Left hindlimb (tissue), 1 donor: ENCODE measurements around the gene TMEM256.
"Not testable (repeated sequence)": the region's sequence is repeated elsewhere in the genome, so short reads cannot be mapped to it uniquely, and the experiment has no call there.

ENCODE experiments used
- DNase-seq: peaks from one replicate; pipeline ENCODE4 v3.0.0-alpha.2; 2018

The TMEM256 gene

GRCh38 chr17:7380855-7381683 lies 22.8 kb downstream of the TMEM256 start, which contains the start of gene TNK1:
TSS of gene TNK1 (plus strand) at chr17:7381089. CDS start at chr17:7382927, 1,838 bp downstream.
- no peak for DNase-seq

GRCh38 chr17:7380321-7380720 lies 23.6 kb downstream of the TMEM256 start:
- peak; percentile 64 for DNase-seq

GRCh38 chr17:7379134-7379533 lies 24.8 kb downstream of the TMEM256 start:
- no peak for DNase-seq

- DNase-seq: no peak
These were observed 29.5 kb downstream of the TMEM256 start for GRCh38 chr17:7374353-7374752.

GRCh38 chr17:7370853-7371252 lies 33.0 kb downstream of the TMEM256 start:
- no peak for DNase-seq

- no peak for DNase-seq
These were observed 34.1 kb downstream of the TMEM256 start for GRCh38 chr17:7369825-7370224.

GRCh38 chr17:7368599-7368994 lies 35.3 kb downstream of the TMEM256 start:
- not testable (repeated sequence) for DNase-seq

GRCh38 chr17:7367918-7368598 lies 35.8 kb downstream of the TMEM256 start:
- no peak for DNase-seq

- no peak for DNase-seq
These were observed 36.8 kb downstream of the TMEM256 start for GRCh38 chr17:7367083-7367482.

GRCh38 chr17:7365963-7366362 lies 37.9 kb downstream of the TMEM256 start:
- not testable (repeated sequence) for DNase-seq

GRCh38 chr17:7363311-7363710 lies 40.6 kb downstream of the TMEM256 start:
- DNase-seq: no peak

- DNase-seq: no peak
These were observed 42.0 kb downstream of the TMEM256 start for GRCh38 chr17:7361906-7362305.

GRCh38 chr17:7357381-7357780 lies 46.5 kb downstream of the TMEM256 start:
- DNase-seq: no peak

- DNase-seq: peak; percentile 32
These were observed 47.1 kb downstream of the TMEM256 start for GRCh38 chr17:7356756-7357155.

GRCh38 chr17:7356072-7356549 lies 47.8 kb downstream of the TMEM256 start:
- peak; percentile 83 for DNase-seq

GRCh38 chr17:7355573-7355972 lies 48.3 kb downstream of the TMEM256 start:
- no peak for DNase-seq

- DNase-seq: no peak
These were observed 48.8 kb downstream of the TMEM256 start, which contains the start of gene TMEM95 for GRCh38 chr17:7355053-7355452. TSS of gene TMEM95 (plus strand) at chr17:7355156. CDS start at chr17:7355205, 49 bp downstream.

- DNase-seq: no peak
These were observed 49.5 kb downstream of the TMEM256 start for GRCh38 chr17:7354262-7354843.
